GM12891 (cell line): Measurements from ENCODE around the gene PCED1B.

Experiments used
- POLR2A ChIP-seq: IDR thresholded peaks from 2 replicates; pipeline ENCODE4 v1.6.1; 2011; ENCODE audit warnings: low read depth, low read length, control low read depth
- POLR2AphosphoS5 ChIP-seq: IDR thresholded peaks from 2 replicates; pipeline ENCODE4 v1.6.1; 2011; ENCODE audit warnings: low read depth, low read length, control low read depth

- no peak for TF ChIP-seq POLR2AphosphoS5
- no peak for TF ChIP-seq POLR2A
These were observed 59.7 kb downstream of the PCED1B start for GRCh38 chr12:47139000-47139681.
